Left lung (tissue), 10 donors: ENCODE data around the gene CCDC134. TPM values are rescaled to one million over a fixed set of nuclear protein-coding genes. Genes with fewer than 3 reads are reported as not detected.

Experiments used
- ATAC-seq: fragments of 200-7000 bp; cut with Tn5 transposase; one replicate; pipeline ENCODE4 v1.9.1; 2020; ENCODE audit warnings: moderate library complexity
- DNase-seq, 4 donors: peaks; one replicate each; pipeline ENCODE4 v3.0.0-alpha.2; 2013 to 2020
- H3K27ac ChIP-seq, 2 donors: fragments of 200-600 bp; sonication (generic) in 1 of 2; one replicate each; pipeline versions ENCODE4 v1.5.0 to v1.8.0; 2020 to 2021
- H3K27me3 ChIP-seq, 2 donors: fragments of 200-600 bp; sonication (generic) in 1 of 2; one replicate each; pipeline versions ENCODE4 v1.5.0 to v1.8.0; 2020 to 2021
- H3K36me3 ChIP-seq, 2 donors: fragments of 200-600 bp; sonication (generic) in 1 of 2; one replicate each; pipeline versions ENCODE4 v1.5.0 to v1.8.0; 2020 to 2021
- H3K4me1 ChIP-seq, 2 donors: fragments of 200-600 bp; one replicate each; pipeline ENCODE4 v1.8.0; 2021
- H3K4me3 ChIP-seq, 2 donors: fragments of 200-600 bp; sonication (generic) in 1 of 2; one replicate each; pipeline versions ENCODE4 v1.5.0 to v1.8.0; 2020 to 2021; ENCODE audit warnings: mild to moderate bottlenecking in 1 of 2
- H3K9me3 ChIP-seq, 2 donors: fragments of 200-600 bp; sonication (generic) in 1 of 2; one replicate each; pipeline versions ENCODE4 v1.5.0 to v1.8.0; 2020 to 2021
- intact Hi-C, 2 donors: fragments of 100-400 bp; cut with DNase I; formaldehyde crosslinking; loops; one replicate each; pipeline versions ENCODE4 v1.11.2 to v1.14.2; 2022
- polyA plus RNA-seq, 6 donors: library from polyadenylated mRNA; unstranded; fragments of 120-200 nt; gene quantifications; one replicate each; pipeline ENCODE4 v1.2.1, GENCODE V29; 2013; ENCODE audit not compliant: insufficient read length in 6 of 6
- total RNA-seq, 2 donors: library from RNA; stranded (reverse); fragmentation: NEBNext Ultra II Directional; extraction: Animal tissue kit (Norgen Biotek cat#: 25700); gene quantifications; one replicate each; pipeline ENCODE4 v1.2.1, GENCODE V29; 2021
- TF ChIP-seq, protein P1 (sequence below), 2 donors: fragments of 200-600 bp; sonication (generic) in 1 of 2; IDR thresholded peaks; one replicate each; pipeline versions ENCODE4 v1.5.0 to v1.8.0; 2021; ENCODE audit warnings: antibody characterized with exemption in 2 of 2
- donor health status: DM: no; HTN: yes; CAD: no.
- donor health status: DM: no; HTN: no; CAD: no.

The CCDC134 gene
- total and polyA plus RNA-seq, 8 donors = 7.9 to 14.1 (median 9.8) TPM

DNA sequence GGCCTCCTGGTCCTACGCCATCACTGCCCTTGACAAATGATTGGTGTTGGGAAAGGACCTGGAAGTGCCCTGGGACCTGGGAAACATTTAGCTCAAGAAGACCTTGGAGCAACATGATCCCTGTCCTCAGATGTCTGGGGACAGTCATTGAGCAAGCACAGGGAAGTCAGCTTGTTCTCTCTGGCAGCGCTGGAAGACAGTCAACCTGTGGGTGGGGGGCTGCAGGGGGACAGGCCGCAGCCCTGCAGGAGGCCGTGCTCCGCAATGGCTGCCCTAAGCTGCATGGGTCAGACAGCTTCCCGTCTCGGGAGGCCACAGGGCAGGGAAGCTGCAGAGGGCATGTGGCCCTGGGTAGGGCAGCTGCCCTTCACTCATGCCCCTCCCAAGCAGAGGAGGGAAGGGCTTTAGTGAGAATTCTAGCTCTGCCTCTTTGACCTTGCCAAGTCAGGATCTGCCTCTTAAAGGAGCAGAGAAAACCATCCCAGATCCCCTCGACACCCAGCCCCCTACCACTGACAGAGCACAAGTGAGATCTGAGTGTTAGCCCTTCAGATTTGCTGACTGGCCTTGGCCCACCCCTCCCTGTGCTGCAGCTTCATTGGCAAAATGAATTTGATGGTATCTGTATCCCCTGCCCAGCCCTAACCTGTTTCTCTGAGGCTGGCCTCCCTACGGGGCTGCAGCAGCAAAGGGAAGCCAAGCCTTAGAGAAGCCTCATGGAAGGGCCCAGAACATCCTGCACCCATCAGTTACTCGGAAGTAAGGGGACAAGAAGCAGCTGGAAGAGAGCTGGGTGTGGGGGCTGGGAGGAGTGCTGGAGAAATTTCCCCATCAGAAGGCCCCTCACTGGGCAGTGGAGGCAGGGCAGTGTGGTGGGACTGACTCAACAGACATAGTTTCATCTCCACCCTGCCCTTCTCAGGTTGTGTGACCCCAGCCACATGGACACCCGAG, 26.2 kb downstream of the CCDC134 start:
- no peaks in the 10 kb centered on the region for H3K9me3 ChIP-seq
- intact Hi-C loops = loop anchor here in 1 of 2 donors (10.0 kb wide), 1 partner anchor 118 kb away; the partner anchor contains the start of gene CENPM
- H3K4me3 ChIP-seq = no peak overlapping the region
- peaks cover 9 to 22% of the 10 kb centered on the region in 2 donors for H3K4me1 ChIP-seq
- H3K27ac ChIP-seq = no peak overlapping the region
- H3K36me3 ChIP-seq = peaks cover 0 to 11% of the 10 kb centered on the region in 2 donors
- TF ChIP-seq, protein P1, sequence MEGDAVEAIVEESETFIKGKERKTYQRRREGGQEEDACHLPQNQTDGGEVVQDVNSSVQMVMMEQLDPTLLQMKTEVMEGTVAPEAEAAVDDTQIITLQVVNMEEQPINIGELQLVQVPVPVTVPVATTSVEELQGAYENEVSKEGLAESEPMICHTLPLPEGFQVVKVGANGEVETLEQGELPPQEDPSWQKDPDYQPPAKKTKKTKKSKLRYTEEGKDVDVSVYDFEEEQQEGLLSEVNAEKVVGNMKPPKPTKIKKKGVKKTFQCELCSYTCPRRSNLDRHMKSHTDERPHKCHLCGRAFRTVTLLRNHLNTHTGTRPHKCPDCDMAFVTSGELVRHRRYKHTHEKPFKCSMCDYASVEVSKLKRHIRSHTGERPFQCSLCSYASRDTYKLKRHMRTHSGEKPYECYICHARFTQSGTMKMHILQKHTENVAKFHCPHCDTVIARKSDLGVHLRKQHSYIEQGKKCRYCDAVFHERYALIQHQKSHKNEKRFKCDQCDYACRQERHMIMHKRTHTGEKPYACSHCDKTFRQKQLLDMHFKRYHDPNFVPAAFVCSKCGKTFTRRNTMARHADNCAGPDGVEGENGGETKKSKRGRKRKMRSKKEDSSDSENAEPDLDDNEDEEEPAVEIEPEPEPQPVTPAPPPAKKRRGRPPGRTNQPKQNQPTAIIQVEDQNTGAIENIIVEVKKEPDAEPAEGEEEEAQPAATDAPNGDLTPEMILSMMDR (IDR thresholded peaks at IDR 0.05) = no peak
- DNase-seq (peak in 1 of 4 donors; percentile 45), ATAC-seq (peak; percentile 9)
- H3K27me3 ChIP-seq = no peaks in the 10 kb centered on the region

DNA sequence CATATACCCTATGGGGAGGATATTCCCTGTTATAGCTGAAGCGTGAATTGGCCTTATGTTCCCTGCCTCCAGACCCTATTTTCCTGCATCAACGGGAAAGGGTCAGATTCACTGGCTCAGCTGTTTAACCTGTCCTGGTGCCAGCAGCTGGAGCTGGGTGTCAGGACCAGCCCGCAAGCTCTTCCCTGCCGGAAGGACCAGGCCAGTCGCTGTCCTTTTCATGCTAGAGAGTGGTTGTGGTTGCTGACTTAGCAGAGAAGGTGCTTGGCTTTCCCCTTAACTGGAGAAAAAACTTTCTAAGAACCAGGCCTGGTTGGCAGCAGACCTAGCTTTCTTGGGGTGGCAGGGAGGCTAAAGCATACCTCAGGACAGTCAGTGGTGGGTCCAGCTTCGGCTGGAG, 27.2 kb downstream of the CCDC134 start:
- Histone ChIP-seq H3K4me1 (peaks cover 12 to 28% of the 10 kb centered on the region in 2 donors), H3K27me3 (no peaks in the 10 kb centered on the region), H3K4me3 (no peak overlapping the region), H3K36me3 (peaks cover 0 to 11% of the 10 kb centered on the region in 2 donors), H3K9me3 (no peaks in the 10 kb centered on the region), H3K27ac (peak overlapping the region in 1 of 2 donors; percentile 7)
- intact Hi-C loops = loop anchor here in 1 of 2 donors (10.0 kb wide), 1 partner anchor 117 kb away; the partner anchor contains the start of gene CENPM
- DNase-seq = no peak
- ATAC-seq = no peak
- TF ChIP-seq, protein P1 (IDR thresholded peaks at IDR 0.05) = no peak

DNA sequence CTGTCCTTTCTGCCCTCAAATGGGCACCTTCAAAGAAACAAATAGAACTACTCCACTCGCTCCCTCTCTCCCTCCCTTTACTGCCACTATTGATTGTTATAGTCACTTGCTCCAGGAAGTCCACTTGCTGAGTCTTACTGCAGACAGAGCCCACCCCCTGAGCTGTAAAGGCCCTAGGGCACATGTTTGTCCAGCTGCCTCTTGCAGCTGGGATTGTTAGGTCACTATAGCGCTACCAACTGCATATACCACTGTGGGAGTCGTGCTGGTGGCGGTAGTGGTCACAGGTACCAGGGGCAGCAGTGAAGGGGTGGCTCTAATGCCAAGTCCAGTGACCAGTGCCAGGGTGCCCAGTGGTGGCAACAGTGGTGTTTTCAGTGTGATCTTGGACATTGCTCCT, 28.0 kb downstream of the CCDC134 start:
- H3K36me3 ChIP-seq = peaks cover 0 to 11% of the 10 kb centered on the region in 2 donors
- ATAC-seq (no peak), DNase-seq (no peak)
- H3K27me3 ChIP-seq = no peaks in the 10 kb centered on the region
- TF ChIP-seq, protein P1 (IDR thresholded peaks at IDR 0.05) = no peak
- no peaks in the 10 kb centered on the region for H3K9me3 ChIP-seq
- peaks cover 12 to 29% of the 10 kb centered on the region in 2 donors for H3K4me1 ChIP-seq
- no peak overlapping the region for H3K27ac ChIP-seq
- intact Hi-C loops = loop anchor here in 1 of 2 donors (10.0 kb wide), 1 partner anchor 116 kb away; the partner anchor contains the start of gene CENPM
- H3K4me3 ChIP-seq = no peak overlapping the region

DNA sequence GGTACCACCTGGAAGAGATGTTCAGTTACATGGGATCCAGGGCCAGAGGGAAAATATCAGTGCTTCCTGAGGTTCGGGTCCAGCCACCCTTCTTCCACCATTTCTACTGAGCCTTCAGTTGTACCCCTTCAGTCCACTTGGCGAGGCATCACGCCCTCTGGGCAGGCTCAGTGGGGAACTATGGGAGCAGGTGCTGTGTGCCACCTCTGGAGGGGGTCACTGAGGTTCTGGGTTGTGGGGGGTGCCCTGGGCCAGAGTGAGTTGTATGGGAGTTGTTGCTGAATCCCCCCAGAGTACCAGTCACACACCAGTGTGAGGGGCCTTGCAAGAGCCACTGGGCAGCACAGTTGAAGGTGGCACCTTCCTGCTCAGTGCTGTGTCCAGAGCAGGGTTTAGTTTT, 29.7 kb downstream of the CCDC134 start:
- no peaks in the 10 kb centered on the region for H3K9me3 ChIP-seq
- TF ChIP-seq, protein P1 (IDR thresholded peaks at IDR 0.05) = no peak
- no peak overlapping the region for H3K4me3 ChIP-seq
- H3K27me3 ChIP-seq = no peaks in the 10 kb centered on the region
- intact Hi-C loops = no loop called here
- H3K27ac ChIP-seq = no peak overlapping the region
- no peak for ATAC-seq
- H3K36me3 ChIP-seq = peaks cover 0 to 11% of the 10 kb centered on the region in 2 donors
- DNase-seq = no peak
- peaks cover 11 to 45% of the 10 kb centered on the region in 2 donors for H3K4me1 ChIP-seq

DNA sequence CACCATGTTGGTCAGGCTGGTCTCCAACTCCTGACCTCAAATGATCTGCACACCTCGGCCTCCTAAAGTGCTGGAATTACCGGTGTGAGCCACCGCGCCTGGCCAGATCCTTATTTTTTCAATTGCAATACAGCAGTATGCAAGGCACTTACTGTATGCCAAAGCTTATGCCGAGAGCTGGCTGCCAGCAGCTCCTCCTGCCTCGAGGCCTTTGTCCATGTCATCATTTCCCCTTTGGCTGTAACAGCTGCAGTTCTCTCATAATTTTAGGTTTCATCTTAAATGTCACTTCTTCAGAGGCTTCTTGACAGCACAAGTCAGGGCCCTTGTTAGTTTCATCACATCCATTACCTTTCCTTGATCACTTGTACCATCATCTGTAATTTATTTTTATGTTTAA, 30.9 kb downstream of the CCDC134 start:
- ATAC-seq = no peak
- TF ChIP-seq, protein P1 (IDR thresholded peaks at IDR 0.05) = no peak
- DNase-seq = no peak
- intact Hi-C loops = no loop called here
- Histone ChIP-seq H3K27me3 (no peaks in the 10 kb centered on the region), H3K27ac (peak overlapping the region in 1 of 2 donors; percentile 96), H3K9me3 (no peaks in the 10 kb centered on the region), H3K36me3 (peaks cover 0 to 12% of the 10 kb centered on the region in 2 donors), H3K4me1 (peaks cover 3 to 46% of the 10 kb centered on the region in 2 donors), H3K4me3 (no peak overlapping the region)
